ENCODE measurements around the gene ABI2.

The ABI2 gene

GRCh38 chr2:203450561-203450960 lies 122.4 kb downstream of the ABI2 start:
- no peak for TF ChIP-seq CTCF (IDR thresholded peaks at IDR 0.05; ENCODE audit: control insufficient read depth, insufficient read depth, low read depth, low read length, missing control alignments)
- no peak overlapping the region for H3K4me3 ChIP-seq (ENCODE audit: control insufficient read depth, low read depth, low read length)
- no peak for DNase-seq (ENCODE audit: low read depth)

- DNase-seq (ENCODE audit: low read depth) = no peak
- no peak for TF ChIP-seq CTCF (IDR thresholded peaks at IDR 0.05; ENCODE audit: control insufficient read depth, insufficient read depth, low read depth, low read length, missing control alignments)
- no peak overlapping the region for H3K4me3 ChIP-seq (ENCODE audit: control insufficient read depth, low read depth, low read length)
Measured at GRCh38 chr2:203451011-203451410, 122.8 kb downstream of the ABI2 start.

- no peak overlapping the region for H3K4me3 ChIP-seq (ENCODE audit: control insufficient read depth, low read depth, low read length)
- no peak for TF ChIP-seq CTCF (IDR thresholded peaks at IDR 0.05; ENCODE audit: control insufficient read depth, insufficient read depth, low read depth, low read length, missing control alignments)
- no peak for DNase-seq (ENCODE audit: low read depth)
Measured at GRCh38 chr2:203451689-203452088, 123.5 kb downstream of the ABI2 start.

GRCh38 chr2:203453858-203454451 lies 125.8 kb downstream of the ABI2 start:
- H3K4me3 ChIP-seq (ENCODE audit: control insufficient read depth, low read depth, low read length) = no peak overlapping the region
- peak; percentile 59 for TF ChIP-seq CTCF (IDR thresholded peaks at IDR 0.05; ENCODE audit: control insufficient read depth, insufficient read depth, low read depth, low read length, missing control alignments)
- DNase-seq (ENCODE audit: low read depth) = no peak

- no peak overlapping the region for H3K4me3 ChIP-seq (ENCODE audit: control insufficient read depth, low read depth, low read length)
- no peak for TF ChIP-seq CTCF (IDR thresholded peaks at IDR 0.05; ENCODE audit: control insufficient read depth, insufficient read depth, low read depth, low read length, missing control alignments)
- DNase-seq (ENCODE audit: low read depth) = no peak
Measured at GRCh38 chr2:203455209-203455608, 127.0 kb downstream of the ABI2 start.

GRCh38 chr2:203461746-203462145 lies 133.6 kb downstream of the ABI2 start:
- no peak for DNase-seq (ENCODE audit: low read depth)
- no peak overlapping the region for H3K4me3 ChIP-seq (ENCODE audit: control insufficient read depth, low read depth, low read length)
- TF ChIP-seq CTCF (IDR thresholded peaks at IDR 0.05; ENCODE audit: control insufficient read depth, insufficient read depth, low read depth, low read length, missing control alignments) = no peak

- TF ChIP-seq CTCF (IDR thresholded peaks at IDR 0.05; ENCODE audit: control insufficient read depth, insufficient read depth, low read depth, low read length, missing control alignments) = no peak
- DNase-seq (ENCODE audit: low read depth) = no peak
- no peak overlapping the region for H3K4me3 ChIP-seq (ENCODE audit: control insufficient read depth, low read depth, low read length)
Measured at GRCh38 chr2:203462308-203462707, 134.1 kb downstream of the ABI2 start.

Measured in AG09309 (cell line).